ENCODE results near the gene ATF7. TPM values are rescaled to one million over a fixed set of nuclear protein-coding genes. Genes with fewer than 3 reads are reported as not detected.
"Not testable (repeated sequence)": the region's sequence is repeated elsewhere in the genome, so short reads cannot be mapped to it uniquely, and the experiment has no call there.

The ATF7 gene
- total RNA-seq, 4 donors from 2014 or later, result 12.5 to 28.0 (median 20.6) TPM

GRCh38 chr12:53483979-53484377, 142.2 kb downstream of the ATF7 start:
- DNase-seq, result no peak
- TF ChIP-seq, protein P1, sequence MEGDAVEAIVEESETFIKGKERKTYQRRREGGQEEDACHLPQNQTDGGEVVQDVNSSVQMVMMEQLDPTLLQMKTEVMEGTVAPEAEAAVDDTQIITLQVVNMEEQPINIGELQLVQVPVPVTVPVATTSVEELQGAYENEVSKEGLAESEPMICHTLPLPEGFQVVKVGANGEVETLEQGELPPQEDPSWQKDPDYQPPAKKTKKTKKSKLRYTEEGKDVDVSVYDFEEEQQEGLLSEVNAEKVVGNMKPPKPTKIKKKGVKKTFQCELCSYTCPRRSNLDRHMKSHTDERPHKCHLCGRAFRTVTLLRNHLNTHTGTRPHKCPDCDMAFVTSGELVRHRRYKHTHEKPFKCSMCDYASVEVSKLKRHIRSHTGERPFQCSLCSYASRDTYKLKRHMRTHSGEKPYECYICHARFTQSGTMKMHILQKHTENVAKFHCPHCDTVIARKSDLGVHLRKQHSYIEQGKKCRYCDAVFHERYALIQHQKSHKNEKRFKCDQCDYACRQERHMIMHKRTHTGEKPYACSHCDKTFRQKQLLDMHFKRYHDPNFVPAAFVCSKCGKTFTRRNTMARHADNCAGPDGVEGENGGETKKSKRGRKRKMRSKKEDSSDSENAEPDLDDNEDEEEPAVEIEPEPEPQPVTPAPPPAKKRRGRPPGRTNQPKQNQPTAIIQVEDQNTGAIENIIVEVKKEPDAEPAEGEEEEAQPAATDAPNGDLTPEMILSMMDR (IDR thresholded peaks at IDR 0.05), result no peak
- no peak for TF ChIP-seq POLR2A (IDR thresholded peaks at IDR 0.05)
- peaks cover 8 to 48% (median 37%) of the 10 kb centered on the region in 3 donors for H3K4me1 ChIP-seq
- intact Hi-C loops (cut with DNase I), result no loop called here
- peak overlapping the region in 2 of 4 donors; percentile 20 to 64 for H3K27ac ChIP-seq
- no peaks in the 10 kb centered on the region for H3K9me3 ChIP-seq
- WGBS, 2 donors, result 91 to 96% methylated on average over 4 of the region's 4 CpGs
- peaks cover 8 to 86% (median 43%) of the 10 kb centered on the region in 3 donors for H3K36me3 ChIP-seq
- H3K4me3 ChIP-seq, result no peak overlapping the region
- H3K27me3 ChIP-seq, result no peaks in the 10 kb centered on the region

- 51 to 63% methylated on average over 7 to 9 of the region's 9 CpGs for WGBS, 2 donors
- intact Hi-C loops (cut with DNase I), result no loop called here
- H3K27me3 ChIP-seq, result no peaks in the 10 kb centered on the region
- no peak overlapping the region for H3K4me3 ChIP-seq
- TF ChIP-seq, protein P1 (IDR thresholded peaks at IDR 0.05), result no peak
- TF ChIP-seq POLR2A (IDR thresholded peaks at IDR 0.05), result no peak
- H3K4me1 ChIP-seq, result peaks cover 8 to 54% (median 38%) of the 10 kb centered on the region in 3 donors
- DNase-seq, result no peak
- H3K36me3 ChIP-seq, result peaks cover 8 to 92% (median 45%) of the 10 kb centered on the region in 3 donors
- H3K9me3 ChIP-seq, result no peaks in the 10 kb centered on the region
- peak overlapping the region; percentile 39 to 64 (median 48) for H3K27ac ChIP-seq
Observed at GRCh38 chr12:53483225-53483978, 142.8 kb downstream of the ATF7 start.

- Histone ChIP-seq H3K4me1 (peaks cover 8 to 61% (median 45%) of the 10 kb centered on the region in 3 donors), H3K36me3 (peaks cover 8 to 99% (median 52%) of the 10 kb centered on the region in 3 donors), H3K9me3 (no peaks in the 10 kb centered on the region), H3K4me3 (no peak overlapping the region), H3K27ac (peak overlapping the region; percentile 39 to 64 (median 48)), H3K27me3 (no peaks in the 10 kb centered on the region)
- no peak for DNase-seq
- TF ChIP-seq POLR2A (IDR thresholded peaks at IDR 0.05), result no peak
- TF ChIP-seq, protein P1 (IDR thresholded peaks at IDR 0.05), result no peak
- 73 to 93% methylated on average over 2 to 7 of the region's 18 CpGs for WGBS, 2 donors
- intact Hi-C loops (cut with DNase I), result no loop called here
Observed at GRCh38 chr12:53482626-53483168, 143.5 kb downstream of the ATF7 start.

- Histone ChIP-seq H3K36me3 (peaks cover 8 to 100% (median 58%) of the 10 kb centered on the region in 3 donors), H3K9me3 (no peaks in the 10 kb centered on the region), H3K4me1 (peaks cover 8 to 65% (median 47%) of the 10 kb centered on the region in 3 donors), H3K27me3 (no peaks in the 10 kb centered on the region), H3K27ac (peak overlapping the region in 2 of 4 donors; percentile 42 to 64), H3K4me3 (no peak overlapping the region)
- WGBS, 2 donors, result 67 to 72% methylated on average over 6 of the region's 9 CpGs
- intact Hi-C loops (cut with DNase I), result no loop called here
- no peak for DNase-seq
- TF ChIP-seq, protein P1 (IDR thresholded peaks at IDR 0.05), result no peak
- TF ChIP-seq POLR2A (IDR thresholded peaks at IDR 0.05), result no peak
Observed at GRCh38 chr12:53481939-53482586, 144.1 kb downstream of the ATF7 start.

DNA sequence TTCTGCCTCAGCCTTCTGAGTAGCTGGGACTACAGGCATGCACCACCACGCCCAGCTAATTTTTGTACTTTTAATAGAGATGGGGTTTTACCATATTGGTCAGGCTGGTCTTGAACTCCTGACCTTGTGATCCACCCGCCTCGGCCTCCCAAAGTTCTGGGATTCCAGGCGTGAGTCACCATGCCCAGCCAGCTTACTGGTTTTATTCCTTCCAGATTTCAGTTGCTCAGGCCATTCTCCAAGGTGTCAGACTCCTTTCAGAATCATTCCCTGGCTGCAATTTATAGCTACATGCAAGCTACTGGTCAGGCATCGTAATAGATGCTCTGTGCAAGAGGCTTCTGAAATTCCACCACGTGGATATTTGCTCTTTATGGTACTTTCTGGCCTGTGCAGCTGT, 144.7 kb downstream of the ATF7 start:
- H3K4me1 ChIP-seq, result peaks cover 8 to 71% (median 47%) of the 10 kb centered on the region in 3 donors
- H3K4me3 ChIP-seq; DNase-seq; H3K9me3 ChIP-seq; intact Hi-C loops (cut with DNase I); H3K27me3 ChIP-seq: not testable (repeated sequence)
- peaks cover 8 to 100% (median 53%) of the 10 kb centered on the region in 3 donors for H3K36me3 ChIP-seq
- 53 to 55% methylated on average over 6 of the region's 6 CpGs for WGBS, 2 donors
- peak overlapping the region in 3 of 4 donors; percentile 13 to 38 (median 34) for H3K27ac ChIP-seq

Data from esophagus squamous epithelium (tissue), 5 donors.